HG03196 (cell line): ENCODE measurements around the gene CAPN6.

ENCODE experiments used
- ATAC-seq: cut with Tn5 transposase; IDR thresholded peaks from one replicate; pipeline ENCODE4 v1.9.1; 2021; ENCODE audit not compliant: unreplicated experiment

Gene CAPN6

GRCh38 chrX:111207851-111208250 is 62.4 kb downstream of the CAPN6 start:
- no peak for ATAC-seq

- no peak for ATAC-seq
These were observed 70.0 kb downstream of the CAPN6 start for GRCh38 chrX:111200327-111200726.

GRCh38 chrX:111199505-111199904 is 70.8 kb downstream of the CAPN6 start:
- no peak for ATAC-seq
